ENCODE measurements around the gene CTNNBL1. TPM values are rescaled to one million over a fixed set of nuclear protein-coding genes. Genes with fewer than 3 reads are reported as not detected.

The CTNNBL1 gene
- total RNA-seq, 2 donors from 2014 or later: 35.0 to 37.6 TPM

GRCh38 chr20:37859406-37860171, 165.8 kb downstream of the CTNNBL1 start:
- no peak for DNase-seq
- intact Hi-C loops (cut with DNase I, micrococcal nuclease): no loop called here
- no peak for ATAC-seq

GRCh38 chr20:37863289-37863688, 169.5 kb downstream of the CTNNBL1 start:
- ATAC-seq: no peak
- intact Hi-C loops (cut with DNase I, micrococcal nuclease): no loop called here
- no peak for DNase-seq

GRCh38 chr20:37864298-37864697, 170.5 kb downstream of the CTNNBL1 start:
- intact Hi-C loops (cut with DNase I, micrococcal nuclease): no loop called here
- no peak for ATAC-seq
- DNase-seq: no peak

- DNase-seq: no peak
- ATAC-seq: no peak
- intact Hi-C loops (cut with DNase I, micrococcal nuclease): no loop called here
Observed at GRCh38 chr20:37866051-37866450, 172.2 kb downstream of the CTNNBL1 start.

GRCh38 chr20:37867289-37868195, 173.7 kb downstream of the CTNNBL1 start:
- DNase-seq (no peak), ATAC-seq (no peak)
- intact Hi-C loops (cut with DNase I, micrococcal nuclease): no loop called here

GRCh38 chr20:37868851-37869333, 175.1 kb downstream of the CTNNBL1 start:
- intact Hi-C loops (cut with DNase I, micrococcal nuclease): no loop called here
- no peak for ATAC-seq
- no peak for DNase-seq

GRCh38 chr20:37869334-37869861, 175.6 kb downstream of the CTNNBL1 start:
- intact Hi-C loops (cut with DNase I, micrococcal nuclease): no loop called here
- no peak for ATAC-seq

GRCh38 chr20:37870294-37870693, 176.5 kb downstream of the CTNNBL1 start:
- DNase-seq: no peak
- no peak for ATAC-seq
- intact Hi-C loops (cut with DNase I, micrococcal nuclease): no loop called here

More at GRCh38 chr20:37869334-37869861, 175.6 kb downstream of the CTNNBL1 start:
- no peak for DNase-seq

- intact Hi-C loops (cut with DNase I, micrococcal nuclease): no loop called here
- DNase-seq (no peak), ATAC-seq (no peak)
Observed at GRCh38 chr20:37871751-37872150, 177.9 kb downstream of the CTNNBL1 start.

- ATAC-seq (no peak), DNase-seq (no peak)
- intact Hi-C loops (cut with DNase I, micrococcal nuclease): no loop called here
Observed at GRCh38 chr20:37872161-37872560, 178.3 kb downstream of the CTNNBL1 start.

GRCh38 chr20:37873884-37874283, 180.1 kb downstream of the CTNNBL1 start:
- ATAC-seq (no peak), DNase-seq (no peak)
- intact Hi-C loops (cut with DNase I, micrococcal nuclease): no loop called here

- intact Hi-C loops (cut with DNase I, micrococcal nuclease): no loop called here
- ATAC-seq (no peak), DNase-seq (no peak)
Observed at GRCh38 chr20:37875460-37876175, 181.8 kb downstream of the CTNNBL1 start.

GRCh38 chr20:37876863-37877262, 183.0 kb downstream of the CTNNBL1 start:
- ATAC-seq: no peak
- DNase-seq: no peak
- intact Hi-C loops (cut with DNase I, micrococcal nuclease): no loop called here

GRCh38 chr20:37877832-37878772, 184.3 kb downstream of the CTNNBL1 start:
- DNase-seq (no peak), ATAC-seq (no peak)
- intact Hi-C loops (cut with DNase I, micrococcal nuclease): no loop called here

- no peak for DNase-seq
- ATAC-seq: no peak
- intact Hi-C loops (cut with DNase I, micrococcal nuclease): no loop called here
Observed at GRCh38 chr20:37878835-37879599, 185.2 kb downstream of the CTNNBL1 start.

- intact Hi-C loops (cut with DNase I, micrococcal nuclease): no loop called here
- no peak for DNase-seq
- ATAC-seq: no peak
Observed at GRCh38 chr20:37879843-37880242, 186.0 kb downstream of the CTNNBL1 start.

Measured in left colon (tissue), 2 donors.